Measurements from ENCODE around the gene ANTXR1. TPM values are rescaled to one million over a fixed set of nuclear protein-coding genes. Genes with fewer than 3 reads are reported as not detected.

The ANTXR1 gene
- total RNA-seq, 1 experiment from 2014 or later: 37.3 TPM

- no peak for DNase-seq
- Histone ChIP-seq H2BK120ac (ENCODE audit: low read depth, low read length, poor library complexity, severe bottlenecking) (no peak overlapping the region), H3K18ac (ENCODE audit: insufficient read length, low read depth, low read length) (no peak overlapping the region), H2AK5ac (ENCODE audit: insufficient read length, low read length) (no peak overlapping the region), H3K14ac (ENCODE audit: insufficient read depth, low read length) (no peak overlapping the region), H4K8ac (replicated peaks; ENCODE audit: insufficient read length, low read depth, low read length) (no peak overlapping the region), H4K91ac (ENCODE audit: insufficient read length, low read depth, low read length) (no peak overlapping the region), H2BK5ac (ENCODE audit: insufficient read length, low read length) (no peak overlapping the region), H3K27ac (ENCODE audit: insufficient read length, low read depth, low read length) (no peak overlapping the region), H3K27me3 (ENCODE audit: insufficient read depth, low read length) (no peaks in the 10 kb centered on the region), H4K5ac (ENCODE audit: insufficient read length, low read depth, low read length) (no peak overlapping the region), H2BK15ac (ENCODE audit: low read depth, low read length) (no peak overlapping the region), H3K56ac (ENCODE audit: insufficient read length, low read depth, low read length) (no peak overlapping the region), H3K9me3 (ENCODE audit: control insufficient read depth, low read depth, low read length) (no peaks in the 10 kb centered on the region), H3K4me2 (ENCODE audit: insufficient read depth, insufficient read length, low read length) (no peak overlapping the region), H2AFZ (ENCODE audit: low read length) (no peak overlapping the region), H3K9ac (ENCODE audit: extremely low read depth, insufficient read length, low read length) (no peak overlapping the region), H3K23me2 (ENCODE audit: insufficient read length, low read depth, low read length, poor library complexity, severe bottlenecking) (no peaks in the 10 kb centered on the region), H2BK20ac (ENCODE audit: low read depth, low read length, poor library complexity, severe bottlenecking) (peak overlapping the region; percentile 6), H3K4me1 (ENCODE audit: insufficient read depth, low read length) (no peaks in the 10 kb centered on the region; the same call in 1 of the 2 replicates), H4K20me1 (ENCODE audit: control insufficient read depth, insufficient read depth, insufficient read length) (no peaks in the 10 kb centered on the region), H3K23ac (ENCODE audit: insufficient read length, low read depth, low read length) (no peak overlapping the region), H3T11ph (ENCODE audit: low read length) (no peak overlapping the region), H3K79me2 (ENCODE audit: insufficient read depth, low read length) (no peaks in the 10 kb centered on the region), H3K4ac (ENCODE audit: low read depth, low read length) (no peak overlapping the region), H3K79me1 (ENCODE audit: insufficient read depth, low read depth, low read length, poor library complexity, severe bottlenecking) (no peaks in the 10 kb centered on the region), H2BK12ac (ENCODE audit: insufficient read length, low read depth, low read length) (no peak overlapping the region)
- Mint-ChIP-seq H3K4me1 (peaks cover 15 to 16% of the 10 kb centered on the region in 2 experiments), H3K36me3 (ENCODE audit: insufficient read depth in 1 of 3, low read depth in 3 of 3) (no peaks in the 10 kb centered on the region; a peak in 1 of 7 replicates), H3K4me3 (no peak overlapping the region), H3K9me3 (no peaks in the 10 kb centered on the region), H3K27me3 (ENCODE audit: low read depth) (no peaks in the 10 kb centered on the region), H3K27ac (peak overlapping the region in 1 of 3 experiments; percentile 81; a peak in 1 of 7 replicates)
- TF ChIP-seq, protein P1, sequence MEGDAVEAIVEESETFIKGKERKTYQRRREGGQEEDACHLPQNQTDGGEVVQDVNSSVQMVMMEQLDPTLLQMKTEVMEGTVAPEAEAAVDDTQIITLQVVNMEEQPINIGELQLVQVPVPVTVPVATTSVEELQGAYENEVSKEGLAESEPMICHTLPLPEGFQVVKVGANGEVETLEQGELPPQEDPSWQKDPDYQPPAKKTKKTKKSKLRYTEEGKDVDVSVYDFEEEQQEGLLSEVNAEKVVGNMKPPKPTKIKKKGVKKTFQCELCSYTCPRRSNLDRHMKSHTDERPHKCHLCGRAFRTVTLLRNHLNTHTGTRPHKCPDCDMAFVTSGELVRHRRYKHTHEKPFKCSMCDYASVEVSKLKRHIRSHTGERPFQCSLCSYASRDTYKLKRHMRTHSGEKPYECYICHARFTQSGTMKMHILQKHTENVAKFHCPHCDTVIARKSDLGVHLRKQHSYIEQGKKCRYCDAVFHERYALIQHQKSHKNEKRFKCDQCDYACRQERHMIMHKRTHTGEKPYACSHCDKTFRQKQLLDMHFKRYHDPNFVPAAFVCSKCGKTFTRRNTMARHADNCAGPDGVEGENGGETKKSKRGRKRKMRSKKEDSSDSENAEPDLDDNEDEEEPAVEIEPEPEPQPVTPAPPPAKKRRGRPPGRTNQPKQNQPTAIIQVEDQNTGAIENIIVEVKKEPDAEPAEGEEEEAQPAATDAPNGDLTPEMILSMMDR (conservative IDR thresholded peaks at IDR 0.05): no peak
Observed at GRCh38 chr2:69034122-69034521, 21.1 kb downstream of the ANTXR1 start.
